Body of pancreas (tissue), 4 donors: ENCODE measurements around the gene HTRA3.

Source experiments
- POLR2A ChIP-seq, 3 donors: fragments of 450-650 bp; IDR thresholded peaks; one replicate each; pipeline ENCODE4 v1.6.1; 2016; ENCODE audit warnings: antibody characterized with exemption in 3 of 3, mild to moderate bottlenecking in 2 of 3
- TF ChIP-seq, protein P1 (sequence below), 7 experiments: fragments of 450-650 bp in 4 of 7; fragments of 200-600 bp in 3 of 7; sonication (generic) in 3 of 7; IDR thresholded peaks; one replicate each; pipeline ENCODE4 v1.5.1; 2016 to 2019; ENCODE audit warnings: antibody characterized with exemption in 7 of 7

DNA sequence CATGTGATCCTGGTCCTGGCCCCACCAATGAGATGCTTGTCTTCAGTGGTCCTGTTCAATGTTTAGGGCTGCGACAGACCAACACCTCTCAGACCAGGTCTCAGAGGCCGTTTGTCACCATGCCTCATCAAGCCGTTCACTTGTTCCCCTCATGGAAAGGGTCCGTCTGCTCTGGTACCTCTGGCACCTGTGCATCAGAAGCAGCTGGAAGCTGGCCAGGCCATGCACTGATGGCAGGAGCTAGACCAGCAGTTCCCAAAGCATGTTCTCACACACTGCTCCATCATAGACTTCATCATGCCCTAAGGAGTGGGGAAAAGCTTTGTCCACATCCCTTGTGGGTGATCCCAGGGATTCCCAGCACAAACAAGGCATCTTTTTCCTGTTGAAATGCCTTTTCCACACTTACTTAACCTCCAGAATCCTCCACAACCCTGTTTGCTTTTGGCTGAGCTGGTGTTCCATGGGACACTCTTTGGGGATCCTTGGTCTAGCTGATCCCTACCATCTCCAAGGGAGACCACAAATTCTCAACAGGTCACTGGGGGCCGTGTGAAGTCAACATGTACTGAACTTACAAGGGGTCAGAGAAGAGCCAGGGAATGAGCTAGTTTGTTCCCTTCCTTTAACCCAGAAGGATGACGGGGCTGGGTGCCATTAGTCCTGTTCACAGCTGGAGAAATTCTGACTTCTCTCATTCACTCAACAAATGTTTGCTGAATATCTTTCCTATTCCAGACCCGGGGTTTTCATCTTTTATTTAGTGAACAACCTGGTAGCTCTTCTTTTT, 48.7 kb upstream of the HTRA3 start:
- TF ChIP-seq, protein P1, sequence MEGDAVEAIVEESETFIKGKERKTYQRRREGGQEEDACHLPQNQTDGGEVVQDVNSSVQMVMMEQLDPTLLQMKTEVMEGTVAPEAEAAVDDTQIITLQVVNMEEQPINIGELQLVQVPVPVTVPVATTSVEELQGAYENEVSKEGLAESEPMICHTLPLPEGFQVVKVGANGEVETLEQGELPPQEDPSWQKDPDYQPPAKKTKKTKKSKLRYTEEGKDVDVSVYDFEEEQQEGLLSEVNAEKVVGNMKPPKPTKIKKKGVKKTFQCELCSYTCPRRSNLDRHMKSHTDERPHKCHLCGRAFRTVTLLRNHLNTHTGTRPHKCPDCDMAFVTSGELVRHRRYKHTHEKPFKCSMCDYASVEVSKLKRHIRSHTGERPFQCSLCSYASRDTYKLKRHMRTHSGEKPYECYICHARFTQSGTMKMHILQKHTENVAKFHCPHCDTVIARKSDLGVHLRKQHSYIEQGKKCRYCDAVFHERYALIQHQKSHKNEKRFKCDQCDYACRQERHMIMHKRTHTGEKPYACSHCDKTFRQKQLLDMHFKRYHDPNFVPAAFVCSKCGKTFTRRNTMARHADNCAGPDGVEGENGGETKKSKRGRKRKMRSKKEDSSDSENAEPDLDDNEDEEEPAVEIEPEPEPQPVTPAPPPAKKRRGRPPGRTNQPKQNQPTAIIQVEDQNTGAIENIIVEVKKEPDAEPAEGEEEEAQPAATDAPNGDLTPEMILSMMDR (IDR thresholded peaks at IDR 0.05): no peak
- no peak for TF ChIP-seq POLR2A (IDR thresholded peaks at IDR 0.05)
